ENCODE data around the gene MON1A. TPM values are rescaled to one million over a fixed set of nuclear protein-coding genes. Genes with fewer than 3 reads are reported as not detected.

MON1A gene
- total RNA-seq, 2 experiments from 2014 or later: 0.85 to 1.3 TPM

DNA sequence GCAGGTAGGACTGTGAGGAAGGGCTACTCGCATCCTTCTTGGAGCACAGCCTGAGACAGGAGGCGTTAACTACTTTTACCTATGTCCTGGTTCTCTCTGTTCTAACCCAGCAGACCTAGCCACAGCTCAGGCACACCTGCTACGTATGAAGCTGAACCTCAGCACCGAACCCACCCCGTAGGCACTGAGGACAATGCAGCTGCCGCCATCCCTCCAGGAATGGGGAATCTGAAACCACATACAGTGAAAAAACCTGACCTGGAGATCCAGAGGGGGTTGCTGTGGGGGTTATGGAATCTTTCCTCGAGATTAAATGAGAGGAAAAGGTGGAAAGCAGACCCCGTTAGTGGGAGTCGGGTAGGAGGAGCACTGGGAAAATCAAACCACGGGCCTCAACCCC is 40.3 kb downstream of the MON1A start:
- Mint-ChIP-seq H3K9me3 (no peaks in the 10 kb centered on the region), H3K36me3 (ENCODE audit: low read depth) (no peaks in the 10 kb centered on the region), H3K27me3 (no peaks in the 10 kb centered on the region), H3K4me1 (ENCODE audit: low read depth) (no peaks in the 10 kb centered on the region), H3K27ac (no peak overlapping the region), H3K4me3 (no peak overlapping the region)
- no peak for ATAC-seq (ENCODE audit: poor library complexity)
- POLR2A ChIA-PET: interaction anchor here (0.5 kb wide), 1 partner anchor 200 kb away, joined by 3 read pairs; no protein-coding TSS in a partner anchor
- CTCF ChIA-PET: no interaction called here
- DNase-seq: no peak
- intact Hi-C loops (cut with DNase I, micrococcal nuclease): no loop called here
- Histone ChIP-seq H3K27ac (ENCODE audit: low read depth in 1 of 2, low read length in 2 of 2) (no peak overlapping the region), H3K4me3 (ENCODE audit: low read length) (no peak overlapping the region), H3K36me3 (ENCODE audit: insufficient read depth, low read length) (no peaks in the 10 kb centered on the region), H3K27me3 (ENCODE audit: control insufficient read depth in 1 of 2, insufficient read depth in 2 of 2, low read length in 2 of 2) (no peaks in the 10 kb centered on the region), H3K9me3 (ENCODE audit: control insufficient read depth in 1 of 2, insufficient read depth in 1 of 2, low read length in 2 of 2) (no peaks in the 10 kb centered on the region), H3K4me1 (ENCODE audit: insufficient read depth, low read length) (no peaks in the 10 kb centered on the region)
- TF ChIP-seq, protein P1, sequence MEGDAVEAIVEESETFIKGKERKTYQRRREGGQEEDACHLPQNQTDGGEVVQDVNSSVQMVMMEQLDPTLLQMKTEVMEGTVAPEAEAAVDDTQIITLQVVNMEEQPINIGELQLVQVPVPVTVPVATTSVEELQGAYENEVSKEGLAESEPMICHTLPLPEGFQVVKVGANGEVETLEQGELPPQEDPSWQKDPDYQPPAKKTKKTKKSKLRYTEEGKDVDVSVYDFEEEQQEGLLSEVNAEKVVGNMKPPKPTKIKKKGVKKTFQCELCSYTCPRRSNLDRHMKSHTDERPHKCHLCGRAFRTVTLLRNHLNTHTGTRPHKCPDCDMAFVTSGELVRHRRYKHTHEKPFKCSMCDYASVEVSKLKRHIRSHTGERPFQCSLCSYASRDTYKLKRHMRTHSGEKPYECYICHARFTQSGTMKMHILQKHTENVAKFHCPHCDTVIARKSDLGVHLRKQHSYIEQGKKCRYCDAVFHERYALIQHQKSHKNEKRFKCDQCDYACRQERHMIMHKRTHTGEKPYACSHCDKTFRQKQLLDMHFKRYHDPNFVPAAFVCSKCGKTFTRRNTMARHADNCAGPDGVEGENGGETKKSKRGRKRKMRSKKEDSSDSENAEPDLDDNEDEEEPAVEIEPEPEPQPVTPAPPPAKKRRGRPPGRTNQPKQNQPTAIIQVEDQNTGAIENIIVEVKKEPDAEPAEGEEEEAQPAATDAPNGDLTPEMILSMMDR (IDR thresholded peaks at IDR 0.05): no peak

DNA sequence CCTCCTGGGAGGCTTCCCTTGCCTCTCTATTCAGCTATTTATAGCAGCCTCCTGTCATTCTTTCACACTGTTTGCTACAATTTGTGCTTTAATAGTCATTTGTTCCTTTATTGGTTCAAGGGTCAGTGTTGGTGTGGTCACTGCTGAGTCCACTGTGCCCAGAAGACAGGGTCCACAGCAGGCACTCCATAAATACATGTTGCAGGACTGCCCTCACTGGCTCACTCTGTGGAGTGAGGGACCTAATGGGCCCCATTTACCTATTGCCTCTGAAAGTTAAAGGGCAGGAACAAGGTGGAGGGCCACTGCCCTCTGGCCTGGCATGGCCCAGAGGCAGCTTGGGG is 42.7 kb downstream of the MON1A start:
- H3K9me3 ChIP-seq (ENCODE audit: control insufficient read depth in 1 of 2, insufficient read depth in 1 of 2, low read length in 2 of 2): no peaks in the 10 kb centered on the region
- POLR2A ChIA-PET: no interaction called here
- H3K4me3 ChIP-seq (ENCODE audit: low read length): no peak overlapping the region
- CTCF ChIA-PET: no interaction called here
- Mint-ChIP-seq H3K9me3 (no peaks in the 10 kb centered on the region), H3K4me3 (no peak overlapping the region), H3K27me3 (no peaks in the 10 kb centered on the region), H3K36me3 (ENCODE audit: low read depth) (no peaks in the 10 kb centered on the region), H3K27ac (no peak overlapping the region), H3K4me1 (ENCODE audit: low read depth) (no peaks in the 10 kb centered on the region)
- TF ChIP-seq, protein P1 (IDR thresholded peaks at IDR 0.05): no peak
- no peak for DNase-seq
- no peak overlapping the region for H3K27ac ChIP-seq (ENCODE audit: low read depth in 1 of 2, low read length in 2 of 2)
- H3K4me1 ChIP-seq (ENCODE audit: insufficient read depth, low read length): no peaks in the 10 kb centered on the region
- no peaks in the 10 kb centered on the region for H3K36me3 ChIP-seq (ENCODE audit: insufficient read depth, low read length)
- ATAC-seq (ENCODE audit: poor library complexity): no peak
- intact Hi-C loops (cut with DNase I, micrococcal nuclease): no loop called here
- H3K27me3 ChIP-seq (ENCODE audit: control insufficient read depth in 1 of 2, insufficient read depth in 2 of 2, low read length in 2 of 2): no peaks in the 10 kb centered on the region

DNA sequence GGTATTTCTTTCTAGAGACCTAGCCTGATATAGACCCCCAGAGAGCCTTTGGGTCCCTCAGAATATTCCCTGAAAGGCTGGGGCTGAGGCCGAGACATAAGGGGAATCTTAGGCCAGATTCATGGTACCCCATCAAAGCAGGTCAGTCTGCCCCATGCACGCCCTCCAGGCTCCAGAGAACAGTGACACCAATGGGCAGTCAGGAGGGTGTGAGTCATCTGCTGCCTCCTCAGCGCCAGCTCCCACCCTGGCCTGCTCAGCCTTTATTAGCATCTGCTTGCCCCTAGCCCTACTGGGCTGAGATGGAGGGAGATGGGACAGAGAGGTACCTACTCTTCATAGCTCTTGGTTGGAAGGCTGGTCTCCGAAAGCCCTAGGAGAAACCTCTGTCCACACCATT is 45.6 kb downstream of the MON1A start:
- DNase-seq (no peak), ATAC-seq (ENCODE audit: poor library complexity) (no peak)
- no peaks in the 10 kb centered on the region for H3K27me3 Mint-ChIP-seq
- H3K36me3 Mint-ChIP-seq (ENCODE audit: low read depth): no peaks in the 10 kb centered on the region
- intact Hi-C loops (cut with DNase I, micrococcal nuclease): no loop called here
- H3K9me3 Mint-ChIP-seq: no peaks in the 10 kb centered on the region
- TF ChIP-seq, protein P1 (IDR thresholded peaks at IDR 0.05): no peak
- no peaks in the 10 kb centered on the region for H3K4me1 Mint-ChIP-seq (ENCODE audit: low read depth)
- H3K27ac ChIP-seq (ENCODE audit: low read depth in 1 of 2, low read length in 2 of 2): no peak overlapping the region
- ChIA-PET POLR2A (no interaction called here), CTCF (no interaction called here)
- H3K27me3 ChIP-seq (ENCODE audit: control insufficient read depth in 1 of 2, insufficient read depth in 2 of 2, low read length in 2 of 2): no peaks in the 10 kb centered on the region
- no peaks in the 10 kb centered on the region for H3K9me3 ChIP-seq (ENCODE audit: control insufficient read depth in 1 of 2, insufficient read depth in 1 of 2, low read length in 2 of 2)
- H3K4me3 Mint-ChIP-seq: no peak overlapping the region
- no peaks in the 10 kb centered on the region for H3K4me1 ChIP-seq (ENCODE audit: insufficient read depth, low read length)
- no peak overlapping the region for H3K27ac Mint-ChIP-seq
- no peaks in the 10 kb centered on the region for H3K36me3 ChIP-seq (ENCODE audit: insufficient read depth, low read length)
- H3K4me3 ChIP-seq (ENCODE audit: low read length): no peak overlapping the region

Data from CD4-positive, alpha-beta T cell (primary cell).